Activated CD4-positive, alpha-beta T cell treated with anti-CD3 and anti-CD28 coated beads, Interleukin-2, amount 10 ng/mL, durations not matched to agents 7 days and 5 days (primary cell): Measurements from ENCODE around the gene ELMO1. TPM values are rescaled to one million over a fixed set of nuclear protein-coding genes. Genes with fewer than 3 reads are reported as not detected.

Experiments
- CTCF ChIA-PET: fragments of 350-600 bp; sonication (Branson Sonifier 250); formaldehyde crosslinking; loops from one replicate; lab custom pipeline; 2021; ENCODE audit warnings: antibody characterized with exemption; lab: Charles Lee
- POLR2A ChIA-PET: fragments of 350-600 bp; sonication (Branson Sonifier 250); formaldehyde crosslinking; loops from one replicate; lab custom pipeline; 2021; ENCODE audit warnings: antibody characterized with exemption; lab: Charles Lee
- DNase-seq: peaks from one replicate; pipeline ENCODE4 v3.0.0-alpha.2; 2020
- H3K27ac Mint-ChIP-seq: one replicate; pipeline ENCODE4 v1.8.0; 2021; ENCODE audit warnings: mild to moderate bottlenecking, moderate library complexity, mixed read lengths
- H3K27me3 Mint-ChIP-seq: one replicate; pipeline ENCODE4 v1.8.0; 2021; ENCODE audit warnings: mixed read lengths
- H3K36me3 Mint-ChIP-seq: one replicate; pipeline ENCODE4 v1.8.0; 2021; ENCODE audit warnings: low read depth, mixed read lengths
- H3K4me1 Mint-ChIP-seq: one replicate; pipeline ENCODE4 v1.8.0; 2021; ENCODE audit warnings: mixed read lengths
- H3K4me3 Mint-ChIP-seq: one replicate; pipeline ENCODE4 v1.8.0; 2021; ENCODE audit warnings: mild to moderate bottlenecking, moderate library complexity, mixed read lengths
- H3K9me3 Mint-ChIP-seq: one replicate; pipeline ENCODE4 v1.8.0; 2021; ENCODE audit warnings: mixed read lengths
- total RNA-seq, 2 experiments: library from RNA; stranded (reverse); gene quantifications; one replicate each; pipeline ENCODE4 v1.2.3, GENCODE V29; 2021

The ELMO1 gene
- total RNA-seq, 2 experiments from 2014 or later = 99.8 to 142 TPM

DNA sequence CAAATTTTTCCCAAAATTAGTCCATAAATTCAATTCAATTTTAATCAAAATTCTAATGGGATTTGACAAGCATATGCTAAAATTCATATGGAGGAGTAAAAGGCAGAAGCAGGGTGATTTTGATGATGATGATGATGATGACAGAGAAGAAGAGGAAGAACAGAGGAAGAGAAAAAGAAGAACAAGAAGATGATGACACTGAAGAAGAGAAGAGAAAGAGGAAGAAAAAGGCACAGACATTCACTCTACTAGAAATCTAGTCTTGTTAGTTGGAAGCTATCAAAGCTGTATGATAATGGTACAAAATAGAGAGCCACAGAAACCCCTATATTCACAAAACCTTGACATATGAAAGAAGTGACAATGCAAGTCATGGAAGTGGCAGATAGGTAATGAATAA is 157.9 kb downstream of the ELMO1 start:
- no peak for DNase-seq
- H3K4me3 Mint-ChIP-seq = no peak overlapping the region
- no peaks in the 10 kb centered on the region for H3K27me3 Mint-ChIP-seq
- no peaks in the 10 kb centered on the region for H3K9me3 Mint-ChIP-seq
- H3K27ac Mint-ChIP-seq = no peak overlapping the region
- CTCF ChIA-PET = interaction anchor here (0.6 to 1.4 kb wide), 3 partner anchors 19 to 24 kb away, joined by 3 read pairs; no protein-coding TSS in a partner anchor
- POLR2A ChIA-PET = no interaction called here
- H3K4me1 Mint-ChIP-seq = peaks cover 32% of the 10 kb centered on the region
- H3K36me3 Mint-ChIP-seq = peaks cover 15% of the 10 kb centered on the region

DNA sequence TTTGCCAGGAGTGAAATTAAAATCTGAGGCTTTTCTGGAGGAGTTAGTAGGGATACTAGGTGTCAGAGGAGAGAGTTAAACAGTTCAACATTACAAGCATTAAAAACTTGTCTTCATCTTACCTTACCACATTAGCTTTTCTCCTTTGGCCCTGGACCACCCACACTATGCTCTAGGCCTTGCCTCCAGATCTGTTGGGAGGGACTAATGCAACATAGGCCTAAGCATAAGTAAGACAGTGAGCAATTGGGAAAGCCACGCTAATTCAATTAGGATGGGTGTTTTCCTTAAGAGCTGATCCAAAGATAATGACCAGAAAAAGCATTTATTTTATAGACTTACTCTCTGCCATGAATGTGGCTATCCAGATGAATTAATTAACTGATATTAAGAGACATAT is 158.9 kb downstream of the ELMO1 start:
- ChIA-PET POLR2A (no interaction called here), CTCF (interaction anchor here (1.1 to 1.5 kb wide), 5 partner anchors 16 to 120 kb away, joined by 3 to 5 read pairs (median 3); no protein-coding TSS in a partner anchor)
- Mint-ChIP-seq H3K27ac (no peak overlapping the region), H3K9me3 (no peaks in the 10 kb centered on the region), H3K4me3 (no peak overlapping the region), H3K4me1 (peaks cover 42% of the 10 kb centered on the region), H3K36me3 (peaks cover 10% of the 10 kb centered on the region), H3K27me3 (no peaks in the 10 kb centered on the region)
- DNase-seq = no peak

DNA sequence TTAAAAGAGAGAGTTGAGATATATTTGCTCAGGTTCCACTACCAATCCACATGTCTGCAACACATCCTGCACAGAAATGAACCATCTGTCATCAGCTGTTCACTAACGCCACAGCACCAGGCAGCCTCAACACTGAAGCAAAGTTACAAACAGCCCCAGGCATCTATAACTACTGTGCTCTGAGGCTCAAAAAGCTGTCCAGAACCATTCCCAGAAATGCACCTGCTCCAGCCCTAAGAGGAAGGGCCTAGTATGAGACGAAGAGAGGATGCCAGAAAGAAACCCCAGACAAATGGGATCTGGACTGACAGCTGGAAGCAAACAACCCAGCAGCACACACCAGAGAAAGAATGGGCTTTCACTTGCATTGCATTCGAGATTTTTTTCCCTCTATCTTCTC is 159.3 kb downstream of the ELMO1 start:
- ChIA-PET POLR2A (no interaction called here), CTCF (interaction anchor here (1.1 to 1.5 kb wide), 4 partner anchors 17 to 120 kb away, joined by 3 to 5 read pairs (median 4); no protein-coding TSS in a partner anchor)
- peaks cover 46% of the 10 kb centered on the region for H3K4me1 Mint-ChIP-seq
- DNase-seq = no peak
- no peak overlapping the region for H3K27ac Mint-ChIP-seq
- no peak overlapping the region for H3K4me3 Mint-ChIP-seq
- H3K27me3 Mint-ChIP-seq = no peaks in the 10 kb centered on the region
- no peaks in the 10 kb centered on the region for H3K9me3 Mint-ChIP-seq
- peaks cover 10% of the 10 kb centered on the region for H3K36me3 Mint-ChIP-seq

DNA sequence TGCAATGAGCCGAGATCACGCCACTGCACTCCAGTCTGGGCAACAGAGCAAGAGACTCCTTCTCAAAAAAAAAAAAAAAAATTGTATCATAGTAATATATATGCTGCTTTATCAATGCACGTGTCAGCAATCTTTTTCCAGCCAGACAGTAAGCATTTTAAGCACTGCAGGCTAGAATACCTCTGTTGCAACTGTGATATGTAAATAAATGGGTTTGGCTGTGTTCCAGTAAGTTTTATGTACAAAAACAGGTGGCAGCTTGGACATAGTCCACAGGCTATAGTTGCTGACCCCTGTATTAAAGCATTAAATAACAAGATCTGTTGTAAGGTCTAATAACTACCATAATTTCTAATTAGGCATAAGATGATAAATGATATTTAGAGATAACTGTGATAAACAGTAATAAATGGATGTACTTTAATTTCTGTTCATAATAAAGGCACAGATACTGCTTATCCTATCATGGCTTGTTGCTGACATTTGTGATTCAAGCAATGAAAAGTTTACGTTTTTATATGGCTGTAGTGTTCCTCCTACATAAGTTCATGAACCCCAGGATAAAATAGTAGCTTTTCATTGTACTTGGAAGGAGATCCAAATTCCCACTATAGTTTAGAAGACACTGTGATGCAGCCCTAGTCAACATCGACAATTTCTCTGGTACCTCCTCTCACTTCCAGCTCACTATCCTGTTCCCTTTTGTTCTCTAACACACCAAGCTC is 161.4 kb downstream of the ELMO1 start:
- no peaks in the 10 kb centered on the region for H3K27me3 Mint-ChIP-seq
- no peaks in the 10 kb centered on the region for H3K9me3 Mint-ChIP-seq
- POLR2A ChIA-PET = no interaction called here
- peaks cover 8% of the 10 kb centered on the region for H3K36me3 Mint-ChIP-seq
- CTCF ChIA-PET = interaction anchor here (0.6 to 1.1 kb wide), 2 partner anchors 32 to 55 kb away, joined by 3 read pairs; no protein-coding TSS in a partner anchor
- peak overlapping the region; percentile 62 for H3K27ac Mint-ChIP-seq
- DNase-seq = no peak
- no peak overlapping the region for H3K4me3 Mint-ChIP-seq
- H3K4me1 Mint-ChIP-seq = peaks cover 48% of the 10 kb centered on the region

DNA sequence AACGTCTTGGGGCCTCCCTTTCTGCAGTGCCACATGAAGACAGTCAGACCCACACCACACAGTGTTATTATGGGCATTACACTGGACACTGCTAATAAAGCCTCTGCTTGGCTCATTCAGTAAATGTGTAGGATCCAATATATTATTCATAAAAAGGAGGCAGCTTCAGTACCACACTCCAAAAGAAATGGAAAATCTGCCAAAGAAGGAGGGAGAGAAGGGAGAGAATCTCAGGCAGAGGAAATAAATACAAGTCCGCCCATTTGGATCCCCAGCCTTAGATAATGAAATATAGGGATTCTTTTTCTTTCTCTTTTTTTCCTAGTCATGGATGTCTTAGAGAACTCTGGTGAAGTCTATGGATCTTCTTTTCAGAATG is 162.2 kb downstream of the ELMO1 start:
- DNase-seq = no peak
- Mint-ChIP-seq H3K27ac (no peak overlapping the region), H3K36me3 (peaks cover 9% of the 10 kb centered on the region), H3K27me3 (no peaks in the 10 kb centered on the region), H3K4me1 (peaks cover 50% of the 10 kb centered on the region), H3K9me3 (no peaks in the 10 kb centered on the region), H3K4me3 (no peak overlapping the region)
- CTCF ChIA-PET = interaction anchor here (0.6 to 0.7 kb wide), 2 partner anchors 14 to 55 kb away, joined by 3 read pairs; no protein-coding TSS in a partner anchor
- POLR2A ChIA-PET = interaction anchor here (0.7 kb wide), 1 partner anchor 20 kb away, joined by 8 read pairs; no protein-coding TSS in a partner anchor

DNA sequence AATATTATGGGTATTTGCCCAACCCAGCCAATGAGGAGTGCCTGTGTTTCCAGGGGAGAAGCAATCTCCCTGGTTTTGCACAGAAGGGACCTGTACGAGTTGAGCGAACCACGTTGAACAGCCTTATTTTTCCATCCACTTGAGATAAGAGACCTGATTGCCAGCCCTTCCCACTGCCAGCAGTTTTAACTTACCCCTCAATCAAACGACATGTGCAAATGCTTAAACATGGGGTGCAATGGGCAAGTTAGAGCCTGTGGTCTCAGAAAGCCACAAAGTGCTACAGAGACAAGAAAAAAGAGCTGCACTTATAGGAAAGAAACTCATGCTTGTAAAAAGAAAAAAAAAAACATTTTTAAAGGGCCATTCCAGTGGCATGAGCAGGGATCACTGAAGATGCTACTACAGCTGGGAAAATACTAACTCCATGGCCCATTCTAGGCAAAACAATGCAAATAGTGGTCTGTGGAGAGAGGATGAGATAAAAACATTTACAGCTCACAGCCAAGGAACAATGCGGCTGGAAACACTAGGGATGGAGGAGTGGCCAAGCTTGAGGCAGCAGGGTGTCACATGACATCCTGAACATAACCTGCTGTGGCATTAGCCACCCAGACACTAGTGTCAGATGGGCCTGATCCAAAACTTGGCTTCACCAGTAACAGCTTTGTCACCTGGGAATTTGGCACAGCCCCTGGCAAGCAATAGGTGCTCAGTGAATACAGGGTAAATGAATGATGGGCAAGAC is 162.8 kb downstream of the ELMO1 start:
- peak; percentile 8 for DNase-seq
- Mint-ChIP-seq H3K4me1 (peaks cover 45% of the 10 kb centered on the region), H3K4me3 (no peak overlapping the region), H3K27me3 (no peaks in the 10 kb centered on the region), H3K9me3 (no peaks in the 10 kb centered on the region), H3K36me3 (peaks cover 5% of the 10 kb centered on the region), H3K27ac (peak overlapping the region; percentile 3)
- ChIA-PET POLR2A (interaction anchor here (0.7 kb wide), 1 partner anchor 20 kb away, joined by 8 read pairs; no protein-coding TSS in a partner anchor), CTCF (interaction anchor here (0.6 to 2.1 kb wide), 4 partner anchors 9 to 68 kb away, joined by 3 to 9 read pairs (median 6); no protein-coding TSS in a partner anchor)

DNA sequence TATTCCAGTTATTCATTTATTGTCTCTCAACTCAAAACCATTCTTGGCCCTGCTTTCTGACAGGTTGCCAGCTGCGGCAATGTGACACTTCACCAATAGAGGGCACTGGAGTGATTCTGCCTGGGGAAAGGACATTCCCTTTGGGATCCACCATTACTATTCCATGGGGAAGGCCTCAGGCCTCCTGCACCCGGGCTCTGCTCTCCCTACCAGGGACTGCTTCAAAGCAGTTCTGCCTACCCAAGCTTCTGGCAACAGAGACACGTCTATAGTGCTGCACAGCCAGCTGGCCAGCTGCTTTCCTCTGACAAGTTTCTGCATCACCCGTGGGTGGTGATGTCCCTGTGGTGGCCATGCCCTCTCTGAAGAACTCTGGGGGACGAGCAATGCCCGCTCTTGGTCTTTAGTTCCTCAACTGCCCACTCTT is 163.8 kb downstream of the ELMO1 start:
- Mint-ChIP-seq H3K27ac (peak overlapping the region; percentile 26), H3K9me3 (no peaks in the 10 kb centered on the region), H3K4me1 (peaks cover 44% of the 10 kb centered on the region), H3K4me3 (no peak overlapping the region), H3K27me3 (no peaks in the 10 kb centered on the region), H3K36me3 (peaks cover 13% of the 10 kb centered on the region)
- peak; percentile 42 for DNase-seq
- ChIA-PET CTCF (interaction anchor here (0.6 to 2.1 kb wide), 13 partner anchors 10 to 548 kb away, joined by 3 to 9 read pairs (median 3); no protein-coding TSS in a partner anchor), POLR2A (interaction anchor here (0.6 kb wide), 1 partner anchor 171 kb away, joined by 3 read pairs; no protein-coding TSS in a partner anchor)

DNA sequence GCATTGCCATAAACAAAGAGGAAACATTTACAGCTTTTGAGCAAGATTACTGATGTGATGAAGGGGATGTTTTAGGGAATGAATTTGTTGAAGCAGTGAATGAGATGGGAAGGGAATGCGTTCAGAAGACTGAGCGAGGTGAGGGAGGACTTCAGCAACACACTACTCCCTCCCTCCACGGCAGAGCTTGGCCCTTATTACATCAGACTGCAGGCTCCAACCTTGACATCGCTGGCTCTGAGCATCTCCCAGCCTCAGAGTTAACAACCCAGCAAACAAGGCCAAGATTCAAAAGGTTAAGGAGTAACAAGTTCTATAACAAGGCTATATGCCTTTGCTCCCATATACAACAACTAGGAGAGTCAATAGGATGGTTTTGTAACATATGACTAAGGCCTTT is 164.4 kb downstream of the ELMO1 start:
- H3K4me3 Mint-ChIP-seq = no peak overlapping the region
- no peaks in the 10 kb centered on the region for H3K27me3 Mint-ChIP-seq
- peaks cover 41% of the 10 kb centered on the region for H3K4me1 Mint-ChIP-seq
- H3K9me3 Mint-ChIP-seq = no peaks in the 10 kb centered on the region
- no peak for DNase-seq
- no peak overlapping the region for H3K27ac Mint-ChIP-seq
- ChIA-PET CTCF (interaction anchor here (0.5 to 2.1 kb wide), 13 partner anchors 9 to 549 kb away, joined by 3 to 9 read pairs (median 3); no protein-coding TSS in a partner anchor), POLR2A (interaction anchor here (0.6 kb wide), 1 partner anchor 171 kb away, joined by 3 read pairs; no protein-coding TSS in a partner anchor)
- H3K36me3 Mint-ChIP-seq = peaks cover 15% of the 10 kb centered on the region

DNA sequence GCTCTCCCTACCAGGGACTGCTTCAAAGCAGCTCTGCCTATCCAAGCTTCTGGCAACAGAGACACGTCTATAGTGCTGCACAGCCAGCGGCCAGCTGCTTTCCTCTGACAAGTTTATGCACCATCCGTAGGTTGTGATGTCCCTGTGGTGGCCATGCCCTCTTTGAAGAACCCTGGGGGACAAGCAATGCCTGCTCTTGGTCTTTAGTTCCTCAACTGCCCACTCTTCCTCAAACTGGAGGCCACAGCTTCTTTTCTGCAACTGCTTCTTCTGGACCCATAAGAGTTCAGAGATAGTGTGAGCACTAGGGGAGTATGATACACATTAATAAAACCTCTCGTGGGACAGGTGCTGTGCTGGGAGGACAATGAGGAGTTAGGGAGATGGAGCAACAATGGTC is 164.9 kb downstream of the ELMO1 start:
- Mint-ChIP-seq H3K36me3 (peaks cover 16% of the 10 kb centered on the region), H3K27me3 (no peaks in the 10 kb centered on the region), H3K4me1 (peaks cover 39% of the 10 kb centered on the region), H3K27ac (no peak overlapping the region), H3K4me3 (no peak overlapping the region), H3K9me3 (no peaks in the 10 kb centered on the region)
- POLR2A ChIA-PET = no interaction called here
- DNase-seq = no peak
- CTCF ChIA-PET = interaction anchor here (0.5 to 2.1 kb wide), 5 partner anchors 12 to 212 kb away, joined by 3 to 9 read pairs (median 4); no protein-coding TSS in a partner anchor

DNA sequence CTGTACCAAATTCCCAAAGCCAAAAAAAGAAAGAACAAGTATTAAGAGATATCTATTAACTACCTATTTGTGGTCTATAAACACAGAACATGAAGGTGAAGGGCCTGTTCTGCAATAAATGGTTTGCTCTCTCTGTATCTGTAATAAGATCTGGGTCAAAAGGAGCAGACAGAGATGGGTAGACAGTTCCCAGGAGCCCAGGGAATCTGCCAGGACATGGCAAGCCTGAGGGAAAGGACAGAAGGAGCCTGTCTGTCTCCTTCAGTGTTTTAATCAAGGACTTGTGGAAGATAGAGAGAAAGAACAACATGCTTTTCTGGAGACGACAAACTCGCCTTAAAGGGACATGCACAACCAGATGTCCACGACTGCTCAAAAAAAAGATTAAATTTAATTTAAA is 165.7 kb downstream of the ELMO1 start:
- no peaks in the 10 kb centered on the region for H3K27me3 Mint-ChIP-seq
- POLR2A ChIA-PET = no interaction called here
- H3K27ac Mint-ChIP-seq = no peak overlapping the region
- peaks cover 40% of the 10 kb centered on the region for H3K4me1 Mint-ChIP-seq
- CTCF ChIA-PET = no interaction called here
- H3K36me3 Mint-ChIP-seq = peaks cover 15% of the 10 kb centered on the region
- no peaks in the 10 kb centered on the region for H3K9me3 Mint-ChIP-seq
- no peak for DNase-seq
- H3K4me3 Mint-ChIP-seq = no peak overlapping the region

DNA sequence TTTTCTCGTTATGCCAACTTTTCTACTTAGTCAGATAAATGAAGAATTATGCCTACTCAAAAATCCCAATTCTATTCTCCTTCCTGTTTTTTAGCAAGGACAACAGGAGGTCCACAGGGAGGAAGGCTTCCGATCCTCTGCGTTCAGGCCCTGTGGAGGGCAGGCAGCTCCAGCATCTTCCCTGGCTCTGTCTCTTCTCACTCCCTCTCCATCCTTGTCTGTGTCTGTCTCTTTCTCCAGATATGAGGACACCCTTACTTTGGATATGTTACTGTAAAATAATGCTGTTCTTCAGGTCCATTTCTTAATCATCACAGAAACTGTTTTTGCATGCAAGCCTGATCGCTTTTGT is 166.6 kb downstream of the ELMO1 start:
- ChIA-PET CTCF (interaction anchor here (1.0 kb wide), 1 partner anchor 12 kb away, joined by 3 read pairs; no protein-coding TSS in a partner anchor), POLR2A (no interaction called here)
- Mint-ChIP-seq H3K27me3 (no peaks in the 10 kb centered on the region), H3K36me3 (peaks cover 15% of the 10 kb centered on the region), H3K4me1 (peaks cover 32% of the 10 kb centered on the region), H3K27ac (no peak overlapping the region), H3K4me3 (no peak overlapping the region), H3K9me3 (no peaks in the 10 kb centered on the region)
- DNase-seq = no peak

DNA sequence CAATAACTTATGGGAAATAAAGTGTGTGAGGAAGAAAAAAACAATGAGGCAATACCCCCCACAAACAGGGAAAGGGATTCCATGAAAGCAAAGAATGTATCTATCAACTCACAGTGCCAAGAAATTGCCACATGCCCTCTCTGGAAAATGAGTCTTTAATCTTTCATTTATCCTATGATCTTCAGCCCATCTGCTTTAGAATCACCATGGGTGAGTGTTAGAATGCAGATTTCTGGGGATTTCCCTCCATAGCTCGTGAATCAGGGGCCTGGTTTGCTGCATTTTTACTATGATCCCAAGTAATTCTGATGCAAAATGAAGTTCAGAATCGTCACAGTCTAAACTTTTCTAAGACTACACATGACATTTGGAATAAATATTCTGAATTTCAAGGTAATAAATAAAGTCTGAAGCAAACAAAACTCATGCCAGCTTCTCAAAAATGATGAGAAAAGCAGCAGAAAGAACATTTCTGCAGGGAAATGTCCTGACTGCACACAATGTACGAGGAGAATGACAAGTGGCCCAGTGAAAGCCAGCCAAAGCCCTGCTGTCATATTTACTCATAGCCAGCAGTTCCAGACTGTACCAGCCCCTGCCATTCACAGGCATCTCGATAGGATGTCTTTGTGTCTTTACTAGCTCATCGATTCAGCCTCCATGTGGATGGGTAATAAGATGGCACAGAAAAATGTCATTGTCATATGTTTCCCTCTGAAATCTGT is 167.1 kb downstream of the ELMO1 start:
- DNase-seq = no peak
- Mint-ChIP-seq H3K9me3 (no peaks in the 10 kb centered on the region), H3K27ac (no peak overlapping the region), H3K36me3 (peaks cover 15% of the 10 kb centered on the region), H3K4me3 (no peak overlapping the region), H3K4me1 (peaks cover 32% of the 10 kb centered on the region), H3K27me3 (no peaks in the 10 kb centered on the region)
- CTCF ChIA-PET = interaction anchor here (1.0 kb wide), 1 partner anchor 11 kb away, joined by 3 read pairs; no protein-coding TSS in a partner anchor
- POLR2A ChIA-PET = no interaction called here
